NCI-H460 (cell line): Measurements from ENCODE around the gene FSHR. TPM values are rescaled to one million over a fixed set of nuclear protein-coding genes. Genes with fewer than 3 reads are reported as not detected.

ENCODE experiments used
- DNase-seq: peaks from one replicate; pipeline ENCODE4 v3.0.0-alpha.2; 2016; ENCODE audit warnings: low read depth; ENCODE audit errors: extremely low read depth
- total RNA-seq: library from RNA; depleted of rRNA; stranded (reverse); fragments of >200 nt; shearing (Covaris generic); gene quantifications from 2 replicates; pipeline ENCODE4 v1.2.3, GENCODE V29; 2014

FSHR gene
- total RNA-seq, 1 experiment from 2014 or later: not detected

- no peak for DNase-seq
Observed at GRCh38 chr2:49122107-49122506, 32.2 kb downstream of the FSHR start.

DNA sequence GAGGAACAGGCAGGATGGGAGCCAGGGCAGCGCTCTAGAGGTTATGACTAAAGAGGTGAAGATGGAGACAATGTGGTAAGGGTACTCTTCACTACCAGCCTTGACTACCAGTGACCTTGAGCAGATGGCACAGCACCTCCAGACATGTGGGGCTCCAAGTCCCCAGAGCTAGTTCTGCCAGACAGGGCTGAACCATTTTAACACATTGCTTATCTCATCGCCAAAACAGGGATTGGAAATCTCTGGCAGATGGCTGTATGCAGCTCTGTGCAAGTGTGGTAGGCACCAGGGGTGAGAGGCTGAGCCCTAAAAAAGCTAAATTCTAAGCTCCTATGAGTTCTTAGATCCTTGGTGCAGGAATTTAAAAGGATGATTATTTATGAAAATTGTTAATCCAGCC, 41.3 kb downstream of the FSHR start:
- no peak for DNase-seq

- DNase-seq: no peak
Observed at GRCh38 chr2:49111456-49111855, 42.9 kb downstream of the FSHR start.

DNA sequence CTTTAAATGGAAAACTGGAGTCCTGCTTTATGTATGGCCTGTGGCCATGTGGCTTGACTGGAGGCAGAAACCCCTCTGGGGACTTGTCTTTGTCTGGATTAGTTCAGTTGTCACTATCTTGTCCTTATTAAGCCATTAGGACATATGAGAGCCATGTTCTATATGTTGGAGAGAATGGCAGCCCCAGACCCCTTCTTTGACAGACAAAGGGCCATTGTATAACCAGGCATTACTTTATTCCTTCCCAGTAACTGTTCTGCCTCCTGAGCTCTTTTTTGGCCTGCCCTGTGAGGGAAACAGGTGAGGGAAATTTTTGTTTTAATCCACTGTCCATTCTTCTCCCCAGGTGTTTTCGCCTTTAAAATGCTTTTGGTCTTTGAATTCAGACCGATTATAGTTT, 43.3 kb downstream of the FSHR start:
- no peak for DNase-seq

GRCh38 chr2:49110571-49110970, 43.7 kb downstream of the FSHR start:
- no peak for DNase-seq

DNA sequence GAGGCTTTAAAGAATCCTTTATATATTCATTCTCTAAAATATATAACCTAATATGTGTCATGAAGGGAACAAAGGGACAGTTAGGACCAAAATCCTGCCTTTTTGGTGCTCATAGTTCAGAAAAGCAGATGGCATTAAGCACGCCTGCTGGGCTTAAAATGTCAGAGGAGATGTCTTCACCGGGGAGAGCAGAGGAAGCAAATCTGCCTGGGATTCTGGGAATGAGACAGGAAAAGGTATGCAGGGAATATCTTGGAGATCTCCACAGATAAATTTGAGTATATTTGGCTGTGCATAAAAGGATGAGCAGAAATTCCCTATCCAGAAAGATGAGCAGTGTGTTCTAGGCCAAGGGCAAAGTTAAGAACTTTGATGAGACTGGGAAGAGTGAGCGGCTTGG, 45.5 kb downstream of the FSHR start:
- DNase-seq: no peak

- DNase-seq: no peak
Observed at GRCh38 chr2:49108436-49108835, 45.9 kb downstream of the FSHR start.

DNA sequence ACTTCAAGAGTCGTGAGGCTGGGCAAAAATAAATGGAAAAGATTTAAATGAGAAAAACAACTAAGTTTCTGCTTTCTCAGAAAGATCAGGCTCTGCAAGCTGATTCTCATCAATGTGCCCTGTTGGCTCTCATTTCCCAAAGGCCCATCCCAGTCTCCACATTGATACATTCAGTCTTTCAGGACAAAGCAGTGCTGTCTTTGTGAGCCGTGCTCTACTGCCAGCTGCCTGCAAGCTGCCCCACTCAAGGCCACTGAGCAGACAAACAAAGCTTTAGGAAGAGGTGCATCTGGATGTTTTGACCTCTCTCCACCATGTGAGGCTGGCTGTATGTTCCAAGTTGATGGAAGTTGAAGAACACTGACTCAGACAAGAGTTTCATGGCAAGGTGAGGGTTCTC, 48.8 kb downstream of the FSHR start:
- DNase-seq: no peak

DNA sequence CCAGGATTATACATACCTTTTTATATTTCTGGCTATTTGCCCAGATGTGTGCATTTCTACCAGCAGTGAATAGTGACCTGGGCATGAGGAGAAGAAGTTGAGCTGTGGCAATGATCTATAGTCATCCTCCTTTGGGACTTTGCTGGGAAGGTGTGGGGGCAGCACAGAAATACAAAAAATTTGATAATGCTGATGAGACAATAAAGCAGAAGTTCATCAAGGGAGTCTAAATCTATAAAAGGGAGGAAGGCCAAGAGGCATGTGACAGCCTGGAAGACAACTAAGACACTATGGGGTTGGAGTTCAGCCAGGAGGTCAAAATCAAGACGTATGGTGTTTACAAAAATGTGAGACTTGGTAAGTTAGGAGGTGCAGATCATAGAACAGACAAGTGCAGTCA, 52.2 kb downstream of the FSHR start:
- no peak for DNase-seq

- no peak for DNase-seq
Observed at GRCh38 chr2:49080681-49081080, 73.6 kb downstream of the FSHR start.

- no peak for DNase-seq
Observed at GRCh38 chr2:49070716-49071115, 83.6 kb downstream of the FSHR start.

DNA sequence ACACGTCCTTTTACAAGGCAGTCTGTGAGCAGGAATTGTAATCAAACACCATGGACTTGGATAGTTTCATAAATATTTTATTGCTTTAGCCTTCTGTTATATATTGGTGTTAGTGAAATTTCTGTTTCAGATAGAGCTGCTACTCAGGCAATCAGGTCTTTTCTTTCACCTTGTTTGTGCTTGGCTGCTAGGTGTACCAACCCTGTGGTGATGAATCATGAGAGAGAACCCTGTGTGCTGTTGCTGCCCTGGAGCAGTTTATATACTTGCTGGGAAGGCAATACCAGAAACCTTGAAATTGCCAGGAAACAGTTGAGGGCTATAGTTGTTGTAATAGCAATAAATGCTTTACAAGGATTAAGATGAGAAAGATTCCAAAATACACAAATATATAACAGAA, 84.5 kb downstream of the FSHR start:
- no peak for DNase-seq

DNA sequence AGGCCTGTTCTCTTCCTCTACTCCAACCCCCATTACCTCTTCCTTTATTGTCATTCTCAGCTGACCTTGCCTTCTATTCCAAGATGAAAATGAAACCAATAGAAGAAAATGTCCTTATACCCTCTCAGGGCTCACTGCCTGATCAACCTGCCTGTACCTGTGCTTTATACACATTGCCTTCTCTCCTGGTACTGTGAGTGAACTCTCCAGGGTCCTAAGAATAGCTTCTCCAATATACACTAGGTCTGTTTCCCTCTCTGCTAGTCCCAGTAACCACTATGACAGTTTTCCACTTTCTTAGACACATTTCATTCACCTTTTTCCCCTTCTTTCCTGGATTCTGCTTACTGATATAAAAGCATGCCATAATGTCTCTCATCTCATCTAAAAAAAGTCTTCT, 85.7 kb downstream of the FSHR start:
- DNase-seq: no peak

DNA sequence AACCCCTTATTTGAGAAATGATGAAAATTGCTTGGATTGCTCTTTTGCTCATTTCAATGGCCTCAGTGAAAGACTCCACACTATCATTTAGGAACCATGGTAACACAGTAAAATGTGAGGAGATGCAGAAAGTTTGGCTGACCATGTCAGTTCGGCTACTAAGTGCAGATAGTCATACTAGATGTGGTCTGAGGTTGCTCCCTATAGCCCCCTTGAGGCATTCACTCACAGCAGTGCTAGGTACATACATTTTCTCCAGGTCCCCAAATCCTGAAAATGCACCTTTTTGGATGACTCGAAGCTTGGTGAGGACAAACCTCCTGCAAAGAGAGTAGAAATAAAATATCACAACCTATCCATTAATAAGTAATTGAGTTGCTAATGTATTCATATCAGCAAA, 86.3 kb downstream of the FSHR start:
- no peak for DNase-seq

DNA sequence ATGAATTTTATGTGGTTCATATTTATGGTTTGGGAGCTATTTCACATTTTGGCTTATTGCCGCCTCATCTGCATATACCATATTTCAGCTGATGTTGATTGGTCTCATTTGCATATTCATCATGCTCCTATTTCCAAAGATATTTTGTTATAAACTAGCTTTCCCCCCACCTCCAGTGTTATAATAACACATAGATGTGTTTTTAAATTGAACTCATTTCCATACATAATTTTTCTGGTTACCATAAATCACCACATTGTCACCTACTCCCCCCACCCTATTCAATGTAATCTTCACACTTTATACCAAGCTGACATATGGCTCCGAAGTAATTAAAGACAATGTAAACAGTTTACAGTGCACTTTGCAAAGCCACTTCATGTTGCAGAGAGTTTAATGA, 101.2 kb downstream of the FSHR start:
- no peak for DNase-seq

GRCh38 chr2:49050265-49050664, 104.0 kb downstream of the FSHR start:
- no peak for DNase-seq

DNA sequence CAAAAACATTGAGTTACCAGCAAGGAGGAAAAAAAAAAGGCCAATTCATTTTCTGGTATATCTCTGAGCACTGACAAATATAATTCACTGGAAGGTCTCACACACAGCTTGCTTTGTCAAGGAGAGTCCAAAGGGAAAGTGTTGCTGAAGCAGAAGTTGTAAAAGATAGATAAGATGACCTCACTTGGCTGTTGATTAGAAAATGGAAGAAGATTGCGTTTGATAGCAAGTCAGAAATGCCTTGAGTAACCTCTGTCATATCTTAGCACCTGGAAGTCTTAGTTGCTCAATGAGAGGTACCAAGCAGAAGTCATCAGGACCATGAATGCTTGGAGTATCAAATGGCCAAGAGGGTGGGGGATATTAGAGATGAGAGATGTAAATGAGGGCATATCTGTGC, 105.2 kb downstream of the FSHR start:
- no peak for DNase-seq

DNA sequence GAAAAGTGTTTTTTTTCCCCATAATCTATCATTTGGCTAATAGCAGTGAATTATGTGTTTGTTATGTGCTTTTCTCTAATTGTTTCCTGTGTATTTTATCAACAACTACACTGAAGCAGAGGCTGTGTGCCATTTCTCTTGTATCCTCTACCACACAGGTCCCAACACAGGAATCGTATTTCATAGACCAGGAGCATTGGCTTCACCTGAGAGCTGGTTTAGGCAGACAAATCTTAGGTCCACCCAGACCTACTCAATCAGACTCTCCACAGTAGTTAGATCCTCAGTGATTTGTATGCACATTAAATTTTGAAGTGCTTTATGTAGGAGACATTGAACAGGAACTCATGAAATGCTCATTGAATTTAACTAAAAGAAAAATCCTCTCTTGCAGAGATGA, 109.2 kb downstream of the FSHR start:
- DNase-seq: no peak

GRCh38 chr2:49044350-49045079, 109.8 kb downstream of the FSHR start:
- no peak for DNase-seq

DNA sequence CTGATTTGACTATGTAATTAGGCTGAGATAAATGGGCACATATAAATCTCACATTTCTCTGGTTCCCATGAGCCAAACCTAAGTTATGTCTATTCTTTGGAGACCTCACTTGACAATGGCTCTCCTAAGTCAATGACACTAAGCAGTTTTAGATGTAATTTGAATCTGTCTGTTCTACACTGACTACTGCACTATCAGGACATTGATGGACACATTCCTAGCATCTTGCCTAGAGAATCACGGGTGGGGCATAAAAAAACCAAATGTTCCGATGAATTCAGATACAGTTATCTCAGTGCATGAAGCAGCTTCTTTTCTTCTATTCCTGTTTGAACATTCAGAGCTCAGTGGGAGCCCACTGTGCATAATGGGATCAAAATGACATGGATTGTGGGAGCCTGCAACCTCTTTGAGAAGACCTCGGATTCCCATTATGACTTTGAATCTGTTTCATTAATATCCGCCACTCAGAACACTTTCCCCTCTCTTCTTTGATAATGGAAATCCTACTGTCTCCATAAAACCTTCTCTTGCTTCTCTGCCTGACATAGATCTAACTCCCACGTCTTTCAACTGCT, 110.8 kb downstream of the FSHR start:
- DNase-seq: no peak

GRCh38 chr2:49042488-49042887, 111.8 kb downstream of the FSHR start:
- no peak for DNase-seq

DNA sequence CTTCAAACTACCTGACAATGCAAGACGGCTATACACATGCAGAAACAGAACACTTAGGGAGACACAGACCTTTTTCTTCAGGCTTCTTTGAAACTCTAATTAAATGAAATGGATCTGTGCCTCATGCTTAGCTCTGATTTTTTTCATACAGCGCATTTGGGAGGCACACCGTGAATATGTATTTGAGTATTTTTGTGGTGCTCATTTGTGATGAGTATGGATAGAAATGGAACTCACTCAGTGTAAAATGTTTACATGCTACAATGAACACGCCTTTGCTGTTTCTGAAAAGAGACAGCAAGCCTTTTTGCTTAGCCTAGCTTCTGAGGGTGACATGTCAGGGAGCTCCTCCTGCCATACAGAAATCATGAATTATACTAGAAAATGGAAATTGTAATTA, 113.3 kb downstream of the FSHR start:
- no peak for DNase-seq

DNA sequence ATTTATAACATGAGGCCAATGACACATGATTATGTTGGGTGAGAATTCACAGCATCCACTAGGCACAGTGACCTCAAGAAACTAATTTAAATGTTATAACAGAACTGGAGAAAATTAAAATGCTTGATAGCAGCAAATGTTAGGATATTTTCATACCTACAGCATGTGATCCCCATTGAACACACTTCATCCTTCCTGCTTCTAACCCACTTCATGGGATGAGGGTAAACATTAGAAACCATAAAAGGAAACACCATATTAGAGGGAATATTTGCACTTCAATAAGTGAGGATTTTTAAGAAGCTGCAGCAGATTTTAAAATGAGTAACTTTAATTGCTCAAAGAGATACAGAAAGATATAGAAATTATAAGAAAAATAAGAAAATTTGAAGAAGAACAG, 117.1 kb downstream of the FSHR start:
- DNase-seq: no peak
